Astrocyte of the spinal cord (primary cell): Measurements from ENCODE around the gene ROR2.

Source experiments
- DNase-seq: peaks from one replicate; pipeline ENCODE4 v3.0.0; 2011; ENCODE audit warnings: low read depth, low spot score
- H3K4me3 ChIP-seq: 2 replicates; pipeline ENCODE4 v1.5.1; 2011; ENCODE audit warnings: low read depth, mild to moderate bottlenecking, low read length, moderate library complexity
- CTCF ChIP-seq: IDR thresholded peaks from 2 replicates; pipeline ENCODE4 v1.5.1; 2012; ENCODE audit warnings: low read depth, mild to moderate bottlenecking, low read length, inconsistent platforms
- in situ Hi-C: cut with HindIII; loops from 2 replicates; pipeline ENCODE4 v1.10.0; 2017; ENCODE audit warnings: low sequenced_read_pairs

Gene ROR2

GRCh38 chr9:91825422-91825821 is 124.6 kb downstream of the ROR2 start:
- no peak for DNase-seq
- no peak for TF ChIP-seq CTCF
- no peak overlapping the region for H3K4me3 ChIP-seq
- in situ Hi-C loops, result no loop called here

GRCh38 chr9:91824601-91825305 is 125.3 kb downstream of the ROR2 start:
- no peak for DNase-seq
- in situ Hi-C loops, result no loop called here
- H3K4me3 ChIP-seq, result no peak overlapping the region
- no peak for TF ChIP-seq CTCF

GRCh38 chr9:91824151-91824550 is 125.9 kb downstream of the ROR2 start:
- no peak overlapping the region for H3K4me3 ChIP-seq
- in situ Hi-C loops, result no loop called here
- DNase-seq, result no peak

GRCh38 chr9:91820949-91821880 is 128.8 kb downstream of the ROR2 start:
- H3K4me3 ChIP-seq, result no peak overlapping the region
- in situ Hi-C loops, result no loop called here
- no peak for DNase-seq
- no peak for TF ChIP-seq CTCF

More at GRCh38 chr9:91824151-91824550, 125.9 kb downstream of the ROR2 start:
- TF ChIP-seq CTCF, result no peak

- DNase-seq, result no peak
- TF ChIP-seq CTCF, result no peak
- no peak overlapping the region for H3K4me3 ChIP-seq
- in situ Hi-C loops, result no loop called here
Measured at GRCh38 chr9:91820126-91820750, 129.8 kb downstream of the ROR2 start.

- no peak for DNase-seq
- TF ChIP-seq CTCF, result no peak
- H3K4me3 ChIP-seq, result no peak overlapping the region
- in situ Hi-C loops, result no loop called here
Measured at GRCh38 chr9:91818647-91819403, 131.2 kb downstream of the ROR2 start.
